ENCODE results near the gene PCDHGA6. TPM values are rescaled to one million over a fixed set of nuclear protein-coding genes. Genes with fewer than 3 reads are reported as not detected.

Gene PCDHGA6
- polyA plus RNA-seq, 1 donor from 2014 or later, result 0.09 TPM

- H3F3A ChIP-seq (ENCODE audit: insufficient read depth, low read length, poor library complexity, severe bottlenecking), result no peaks in the 10 kb centered on the region
- H3K9me2 ChIP-seq (ENCODE audit: insufficient read depth, low read length), result no peaks in the 10 kb centered on the region
- H3K27ac ChIP-seq (ENCODE audit: low read length), result no peak overlapping the region
- no peak overlapping the region for H3K4me3 ChIP-seq (ENCODE audit: low read length)
- H2AFZ ChIP-seq (ENCODE audit: low read depth, low read length), result no peak overlapping the region
- no peak for TF ChIP-seq EZH2 (IDR thresholded peaks at IDR 0.05; ENCODE audit: borderline replicate concordance, insufficient read depth, low read length, poor library complexity, severe bottlenecking)
- TF ChIP-seq REST (IDR thresholded peaks at IDR 0.05; ENCODE audit: borderline replicate concordance), result no peak
- no peak for TF ChIP-seq SMC3 (conservative IDR thresholded peaks at IDR 0.05; ENCODE audit: poor library complexity)
- TF ChIP-seq, protein P1, sequence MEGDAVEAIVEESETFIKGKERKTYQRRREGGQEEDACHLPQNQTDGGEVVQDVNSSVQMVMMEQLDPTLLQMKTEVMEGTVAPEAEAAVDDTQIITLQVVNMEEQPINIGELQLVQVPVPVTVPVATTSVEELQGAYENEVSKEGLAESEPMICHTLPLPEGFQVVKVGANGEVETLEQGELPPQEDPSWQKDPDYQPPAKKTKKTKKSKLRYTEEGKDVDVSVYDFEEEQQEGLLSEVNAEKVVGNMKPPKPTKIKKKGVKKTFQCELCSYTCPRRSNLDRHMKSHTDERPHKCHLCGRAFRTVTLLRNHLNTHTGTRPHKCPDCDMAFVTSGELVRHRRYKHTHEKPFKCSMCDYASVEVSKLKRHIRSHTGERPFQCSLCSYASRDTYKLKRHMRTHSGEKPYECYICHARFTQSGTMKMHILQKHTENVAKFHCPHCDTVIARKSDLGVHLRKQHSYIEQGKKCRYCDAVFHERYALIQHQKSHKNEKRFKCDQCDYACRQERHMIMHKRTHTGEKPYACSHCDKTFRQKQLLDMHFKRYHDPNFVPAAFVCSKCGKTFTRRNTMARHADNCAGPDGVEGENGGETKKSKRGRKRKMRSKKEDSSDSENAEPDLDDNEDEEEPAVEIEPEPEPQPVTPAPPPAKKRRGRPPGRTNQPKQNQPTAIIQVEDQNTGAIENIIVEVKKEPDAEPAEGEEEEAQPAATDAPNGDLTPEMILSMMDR (IDR thresholded peaks at IDR 0.05; ENCODE audit: poor library complexity, severe bottlenecking), result no peak
- no peak for TF ChIP-seq EP300 (conservative IDR thresholded peaks at IDR 0.05; ENCODE audit: poor library complexity, severe bottlenecking)
- TF ChIP-seq RAD21 (conservative IDR thresholded peaks at IDR 0.05), result no peak
- TF ChIP-seq POLR2AphosphoS5 (IDR thresholded peaks at IDR 0.05), result no peak
- no peak for TF ChIP-seq MXI1 (conservative IDR thresholded peaks at IDR 0.05; ENCODE audit: poor library complexity, severe bottlenecking)
- no peak for TF ChIP-seq TAF1 (IDR thresholded peaks at IDR 0.05; ENCODE audit: low read depth)
- no peaks in the 10 kb centered on the region for H4K20me1 ChIP-seq (ENCODE audit: insufficient read depth)
- H3K9ac ChIP-seq (ENCODE audit: low read length), result no peak overlapping the region
- H3K36me3 ChIP-seq (ENCODE audit: insufficient read depth, low read length), result no peaks in the 10 kb centered on the region
- no peak overlapping the region for H3K4me2 ChIP-seq (ENCODE audit: low read length)
- H3K9me3 ChIP-seq (ENCODE audit: low read length), result peaks cover 35% of the 10 kb centered on the region
- no peaks in the 10 kb centered on the region for H3K79me2 ChIP-seq (replicated peaks; ENCODE audit: insufficient read depth, low read length)
- H3K27me3 ChIP-seq (ENCODE audit: insufficient read depth, low read depth, low read length), result no peaks in the 10 kb centered on the region
Measured at GRCh38 chr5:141371572-141372475, 1.9 kb upstream of the PCDHGA6 start.

DNA sequence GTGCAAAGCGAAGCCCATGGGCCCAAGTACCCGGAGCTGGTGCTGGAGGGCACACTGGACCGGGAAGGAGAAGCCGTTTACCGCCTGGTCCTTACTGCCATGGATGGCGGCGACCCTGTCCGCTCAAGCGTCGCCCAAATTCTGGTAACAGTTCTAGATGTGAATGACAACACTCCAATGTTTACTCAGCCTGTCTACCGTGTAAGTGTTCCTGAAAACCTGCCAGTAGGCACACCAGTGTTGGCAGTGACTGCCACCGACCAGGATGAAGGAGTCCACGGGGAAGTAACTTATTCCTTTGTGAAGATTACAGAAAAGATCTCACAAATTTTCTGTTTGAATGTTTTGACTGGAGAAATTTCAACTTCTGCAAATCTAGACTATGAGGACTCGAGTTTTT, 936 bp downstream of the PCDHGA6 start:
- H4K20me1 ChIP-seq (ENCODE audit: insufficient read depth), result no peaks in the 10 kb centered on the region
- no peaks in the 10 kb centered on the region for H3K9me2 ChIP-seq (ENCODE audit: insufficient read depth, low read length)
- H2AFZ ChIP-seq (ENCODE audit: low read depth, low read length), result no peak overlapping the region
- no peak overlapping the region for H3K9ac ChIP-seq (ENCODE audit: low read length)
- H3K27ac ChIP-seq (ENCODE audit: low read length), result no peak overlapping the region
- H3K36me3 ChIP-seq (ENCODE audit: insufficient read depth, low read length), result no peaks in the 10 kb centered on the region
- H3K27me3 ChIP-seq (ENCODE audit: insufficient read depth, low read depth, low read length), result no peaks in the 10 kb centered on the region
- TF ChIP-seq EP300 (conservative IDR thresholded peaks at IDR 0.05; ENCODE audit: poor library complexity, severe bottlenecking), result no peak
- TF ChIP-seq, protein P1 (IDR thresholded peaks at IDR 0.05; ENCODE audit: poor library complexity, severe bottlenecking), result no peak
- no peak for TF ChIP-seq EZH2 (IDR thresholded peaks at IDR 0.05; ENCODE audit: borderline replicate concordance, insufficient read depth, low read length, poor library complexity, severe bottlenecking)
- TF ChIP-seq MXI1 (conservative IDR thresholded peaks at IDR 0.05; ENCODE audit: poor library complexity, severe bottlenecking), result no peak
- no peak for TF ChIP-seq REST (IDR thresholded peaks at IDR 0.05; ENCODE audit: borderline replicate concordance)
- no peak for TF ChIP-seq SMC3 (conservative IDR thresholded peaks at IDR 0.05; ENCODE audit: poor library complexity)
- no peak for TF ChIP-seq POLR2AphosphoS5 (IDR thresholded peaks at IDR 0.05)
- TF ChIP-seq RAD21 (conservative IDR thresholded peaks at IDR 0.05), result no peak
- no peak for TF ChIP-seq TAF1 (IDR thresholded peaks at IDR 0.05; ENCODE audit: low read depth)
- H3K9me3 ChIP-seq (ENCODE audit: low read length), result peaks cover 35% of the 10 kb centered on the region
- H3K4me2 ChIP-seq (ENCODE audit: low read length), result no peak overlapping the region
- H3F3A ChIP-seq (ENCODE audit: insufficient read depth, low read length, poor library complexity, severe bottlenecking), result no peaks in the 10 kb centered on the region
- no peaks in the 10 kb centered on the region for H3K79me2 ChIP-seq (replicated peaks; ENCODE audit: insufficient read depth, low read length)
- H3K4me3 ChIP-seq (ENCODE audit: low read length), result no peak overlapping the region
